Suprapubic skin (tissue), 4 donors: ENCODE data around the gene PRADC1. TPM values are rescaled to one million over a fixed set of nuclear protein-coding genes. Genes with fewer than 3 reads are reported as not detected.
"Not testable (repeated sequence)": the region's sequence is repeated elsewhere in the genome, so short reads cannot be mapped to it uniquely, and the experiment has no call there.

Experiments used
- DNase-seq, 2 donors: peaks; one replicate each; pipeline ENCODE4 v3.0.0-alpha.2; 2019; ENCODE audit warnings: low spot score in 2 of 2
- H3K27ac ChIP-seq: fragments of 200-600 bp; sonication (generic); one replicate; pipeline ENCODE4 v1.5.1; 2019
- H3K27me3 ChIP-seq: fragments of 200-600 bp; sonication (generic); one replicate; pipeline ENCODE4 v1.5.1; 2019
- H3K36me3 ChIP-seq: fragments of 200-600 bp; sonication (generic); one replicate; pipeline ENCODE4 v1.5.1; 2019
- H3K4me1 ChIP-seq: fragments of 200-600 bp; sonication (generic); one replicate; pipeline ENCODE4 v1.5.1; 2019
- H3K4me3 ChIP-seq: fragments of 200-600 bp; sonication (generic); one replicate; pipeline ENCODE4 v1.5.1; 2019; ENCODE audit warnings: mild to moderate bottlenecking
- H3K9me3 ChIP-seq: fragments of 200-600 bp; sonication (generic); one replicate; pipeline ENCODE4 v1.5.1; 2019
- EP300 ChIP-seq: sonication (generic); formaldehyde crosslinking; IDR thresholded peaks from one replicate; pipeline ENCODE4 v1.6.1; 2017; ENCODE audit warnings: antibody characterized with exemption
- POLR2A ChIP-seq, 2 donors: fragments of 450-650 bp; IDR thresholded peaks; one replicate each; pipeline ENCODE4 v1.6.1; 2017; ENCODE audit warnings: antibody characterized with exemption in 2 of 2, mild to moderate bottlenecking in 2 of 2, moderate library complexity in 2 of 2
- POLR2AphosphoS5 ChIP-seq, 3 donors: sonication (generic); formaldehyde crosslinking; IDR thresholded peaks; one replicate each; pipeline ENCODE4 v1.6.1; 2017; ENCODE audit warnings: antibody characterized with exemption in 3 of 3
- WGBS: methylation state at CpG from one replicate; pipeline ENCODE4 v1.1.5; 2018; 5-methylcytosine and 5-hydroxymethylcytosine counted together
- total RNA-seq, 4 donors: library from RNA; depleted of rRNA; stranded (reverse); fragments of >200 nt; gene quantifications; one replicate each; pipeline ENCODE4 v1.1.0, GENCODE V29; 2016
- TF ChIP-seq, protein P1 (sequence below), 2 donors: fragments of 200-600 bp in 1 of 2; fragments of 450-650 bp in 1 of 2; sonication (generic) in 1 of 2; IDR thresholded peaks; one replicate each; pipeline ENCODE4 v1.5.1; 2016 to 2019; ENCODE audit warnings: antibody characterized with exemption in 2 of 2, mild to moderate bottlenecking in 1 of 2, moderate library complexity in 1 of 2

The PRADC1 gene
- total RNA-seq, 4 donors from 2014 or later: 7.4 to 34.8 (median 25.3) TPM

DNA sequence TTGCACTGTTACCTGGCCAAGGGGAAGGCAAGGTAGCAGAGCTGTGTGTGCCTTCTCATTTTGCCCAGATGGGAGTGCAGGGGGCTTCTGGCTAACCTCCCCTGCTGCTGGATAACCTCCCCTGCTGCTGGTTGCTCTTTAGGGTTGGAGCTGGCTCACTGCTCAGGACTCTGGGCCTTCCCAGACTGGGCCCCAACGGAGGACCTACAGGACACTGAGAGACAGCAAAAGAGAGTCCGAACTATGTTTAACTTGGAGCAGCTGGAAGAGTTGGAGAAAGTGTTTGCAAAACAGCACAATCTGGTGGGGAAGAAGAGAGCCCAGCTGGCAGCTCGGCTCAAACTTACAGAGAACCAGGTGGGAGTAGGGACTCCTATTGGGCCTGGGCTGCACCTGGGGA lies 24.8 kb downstream of the PRADC1 start:
- DNase-seq: no peak
- H3K4me3 ChIP-seq: no peak overlapping the region
- H3K36me3 ChIP-seq: no peaks in the 10 kb centered on the region
- 91% methylated on average over 3 of the region's 3 CpGs for WGBS
- no peaks in the 10 kb centered on the region for H3K9me3 ChIP-seq
- no peak for TF ChIP-seq POLR2A (IDR thresholded peaks at IDR 0.05)
- no peak for TF ChIP-seq POLR2AphosphoS5 (IDR thresholded peaks at IDR 0.05)
- TF ChIP-seq, protein P1, sequence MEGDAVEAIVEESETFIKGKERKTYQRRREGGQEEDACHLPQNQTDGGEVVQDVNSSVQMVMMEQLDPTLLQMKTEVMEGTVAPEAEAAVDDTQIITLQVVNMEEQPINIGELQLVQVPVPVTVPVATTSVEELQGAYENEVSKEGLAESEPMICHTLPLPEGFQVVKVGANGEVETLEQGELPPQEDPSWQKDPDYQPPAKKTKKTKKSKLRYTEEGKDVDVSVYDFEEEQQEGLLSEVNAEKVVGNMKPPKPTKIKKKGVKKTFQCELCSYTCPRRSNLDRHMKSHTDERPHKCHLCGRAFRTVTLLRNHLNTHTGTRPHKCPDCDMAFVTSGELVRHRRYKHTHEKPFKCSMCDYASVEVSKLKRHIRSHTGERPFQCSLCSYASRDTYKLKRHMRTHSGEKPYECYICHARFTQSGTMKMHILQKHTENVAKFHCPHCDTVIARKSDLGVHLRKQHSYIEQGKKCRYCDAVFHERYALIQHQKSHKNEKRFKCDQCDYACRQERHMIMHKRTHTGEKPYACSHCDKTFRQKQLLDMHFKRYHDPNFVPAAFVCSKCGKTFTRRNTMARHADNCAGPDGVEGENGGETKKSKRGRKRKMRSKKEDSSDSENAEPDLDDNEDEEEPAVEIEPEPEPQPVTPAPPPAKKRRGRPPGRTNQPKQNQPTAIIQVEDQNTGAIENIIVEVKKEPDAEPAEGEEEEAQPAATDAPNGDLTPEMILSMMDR (IDR thresholded peaks at IDR 0.05): no peak
- TF ChIP-seq EP300: no peak
- H3K27me3 ChIP-seq: peaks cover 32% of the 10 kb centered on the region
- peaks cover 8% of the 10 kb centered on the region for H3K4me1 ChIP-seq
- no peak overlapping the region for H3K27ac ChIP-seq

DNA sequence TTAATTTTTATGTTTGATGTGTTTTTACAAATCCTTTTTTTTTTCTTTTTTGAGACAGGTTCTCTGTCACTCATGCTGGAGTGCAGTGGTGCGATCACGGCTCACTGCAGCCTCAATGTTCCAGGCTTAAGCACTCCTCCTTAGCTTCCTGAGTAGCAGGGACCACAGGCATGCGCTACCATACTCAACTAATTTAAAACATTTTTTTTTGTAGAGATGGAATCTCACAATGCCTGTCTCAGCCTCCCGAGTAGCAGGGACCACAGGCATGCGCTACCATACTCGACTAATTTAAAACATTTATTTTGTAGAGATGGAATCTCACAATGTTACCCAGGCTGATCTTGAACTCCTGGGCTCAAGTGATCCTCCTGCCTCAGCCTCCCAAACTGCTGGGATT lies 27.4 kb downstream of the PRADC1 start:
- H3K36me3 ChIP-seq: no peaks in the 10 kb centered on the region
- TF ChIP-seq, protein P1 (IDR thresholded peaks at IDR 0.05): no peak
- no peak for TF ChIP-seq POLR2AphosphoS5 (IDR thresholded peaks at IDR 0.05)
- TF ChIP-seq POLR2A (IDR thresholded peaks at IDR 0.05): no peak
- TF ChIP-seq EP300: no peak
- H3K27ac ChIP-seq: no peak overlapping the region
- WGBS: 58% methylated on average over 6 of the region's 6 CpGs
- DNase-seq: no peak
- peaks cover 57% of the 10 kb centered on the region for H3K27me3 ChIP-seq
- no peaks in the 10 kb centered on the region for H3K9me3 ChIP-seq
- H3K4me3 ChIP-seq: no peak overlapping the region
- H3K4me1 ChIP-seq: peaks cover 18% of the 10 kb centered on the region

DNA sequence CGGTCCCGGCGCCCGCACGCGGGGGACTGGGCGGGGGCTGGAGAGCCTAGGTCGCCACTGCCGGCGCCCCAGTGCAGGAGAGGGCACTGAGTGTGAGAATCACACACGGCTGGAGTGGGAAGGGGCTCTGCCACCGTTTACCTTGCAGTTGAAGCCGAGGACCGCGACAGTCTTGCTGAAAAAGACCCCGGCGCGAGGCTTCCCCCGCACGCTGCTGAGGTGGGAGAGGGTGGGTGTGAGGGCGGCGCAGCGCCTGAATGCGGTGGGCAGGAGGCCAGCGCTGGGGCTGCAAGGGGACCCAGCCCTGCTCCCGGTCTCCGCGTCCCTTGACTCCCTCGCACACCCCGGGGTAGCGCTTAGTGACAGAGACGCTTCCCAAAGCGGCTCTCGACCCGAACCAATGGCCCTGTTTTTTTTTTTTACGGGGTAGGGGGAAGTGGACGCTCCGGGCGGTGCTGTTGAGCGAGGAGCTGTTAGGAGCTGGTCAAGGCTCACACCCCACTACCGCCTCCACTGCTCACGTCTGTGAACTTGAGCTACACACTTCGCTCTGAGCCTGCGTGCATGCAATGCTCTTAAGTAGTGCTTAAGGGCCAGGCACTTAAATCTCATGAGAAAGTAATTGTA lies 29.9 kb downstream of the PRADC1 start:
- TF ChIP-seq, protein P1 (IDR thresholded peaks at IDR 0.05): no peak
- TF ChIP-seq POLR2AphosphoS5 (IDR thresholded peaks at IDR 0.05) (no peak), EP300 (no peak), POLR2A (IDR thresholded peaks at IDR 0.05) (no peak)
- Histone ChIP-seq H3K9me3 (no peaks in the 10 kb centered on the region), H3K27ac (no peak overlapping the region), H3K4me1 (peaks cover 18% of the 10 kb centered on the region), H3K36me3 (no peaks in the 10 kb centered on the region), H3K4me3 (peak overlapping the region; percentile 44), H3K27me3 (peaks cover 75% of the 10 kb centered on the region)
- DNase-seq: no peak
- WGBS: 2% methylated on average over 35 of the region's 44 CpGs

DNA sequence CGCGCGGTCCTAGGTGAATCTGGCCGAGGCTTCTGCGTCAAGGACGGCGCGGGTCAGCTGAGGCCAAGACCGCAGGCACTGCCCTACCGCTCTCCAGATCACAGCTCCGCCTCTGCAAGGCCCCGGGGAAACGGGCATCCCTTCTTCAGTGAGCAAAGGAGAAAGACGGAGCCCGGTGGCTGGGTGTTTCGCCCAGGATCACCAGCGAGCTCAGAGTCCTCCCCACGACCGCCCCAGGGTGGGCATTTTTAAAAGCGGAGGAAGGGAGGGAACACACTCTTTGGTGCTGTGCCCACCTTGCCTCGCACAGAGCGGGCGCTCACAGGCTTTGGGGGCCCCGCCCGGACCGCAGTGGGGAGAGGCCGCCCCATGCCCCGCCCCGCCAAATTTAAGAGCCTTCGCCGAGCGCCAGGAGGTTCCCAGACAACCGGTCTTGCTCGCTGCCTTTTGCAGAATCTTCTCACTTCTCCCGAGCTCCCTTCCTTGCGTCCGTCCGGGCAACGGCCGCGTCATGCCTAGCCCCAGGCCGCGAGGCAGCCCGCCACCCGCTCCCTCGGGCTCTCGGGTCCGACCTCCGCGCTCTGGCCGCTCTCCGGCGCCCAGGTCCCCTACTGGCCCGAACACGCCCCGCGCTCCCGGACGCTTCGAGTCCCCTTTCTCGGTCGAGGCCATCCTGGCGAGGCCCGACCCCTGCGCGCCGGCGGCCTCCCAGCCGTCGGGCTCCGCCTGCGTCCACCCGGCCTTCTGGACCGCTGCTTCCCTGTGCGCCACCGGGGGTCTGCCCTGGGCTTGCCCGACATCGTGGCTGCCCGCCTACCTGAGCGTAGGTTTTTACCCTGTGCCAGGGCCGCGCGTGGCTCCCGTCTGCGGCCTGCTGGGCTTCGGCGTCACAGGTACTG lies 30.6 kb downstream of the PRADC1 start, which contains the start of gene NOTO:
Gene NOTO, plus strand, starts transcription at position 419 of the 899 bp plus-strand sequence. Its CDS starts 93 bp downstream, at position 512.
- H3K36me3 ChIP-seq: no peaks in the 10 kb centered on the region
- peaks cover 18% of the 10 kb centered on the region for H3K4me1 ChIP-seq
- peak within 1 kb of the TSS; percentile 44 for H3K4me3 ChIP-seq
- H3K27ac ChIP-seq: no peak within 1 kb of the TSS
- WGBS: 3% methylated on average over 57 of the region's 87 CpGs
- H3K27me3 ChIP-seq: peaks cover 80% of the 10 kb centered on the region
- no peak for DNase-seq
- no peak for TF ChIP-seq EP300
- no peaks in the 10 kb centered on the region for H3K9me3 ChIP-seq

DNA sequence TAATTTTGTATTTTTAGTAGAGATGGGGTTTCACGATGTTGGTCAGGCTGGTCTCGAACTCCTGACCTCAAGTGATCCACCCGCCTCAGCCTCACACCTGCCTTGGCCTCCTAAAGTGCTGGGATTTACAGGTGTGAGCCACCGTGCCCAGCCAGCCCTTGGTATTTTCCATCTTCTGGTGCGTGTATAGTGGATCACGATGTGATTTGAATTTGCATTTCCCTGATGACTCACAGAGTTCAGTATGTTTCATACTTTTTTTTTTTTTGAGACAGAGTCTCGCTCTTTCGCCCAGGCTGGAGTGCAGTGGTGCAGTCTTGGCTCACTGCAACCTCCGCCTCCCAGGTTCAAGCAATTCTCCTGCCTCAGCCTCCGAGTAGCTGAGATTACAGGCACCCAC lies 32.8 kb downstream of the PRADC1 start:
- 79% methylated on average over 10 of the region's 10 CpGs for WGBS
- peaks cover 74% of the 10 kb centered on the region for H3K27me3 ChIP-seq
- DNase-seq, H3K9me3 ChIP-seq, H3K27ac ChIP-seq, H3K36me3 ChIP-seq, H3K4me3 ChIP-seq: not testable (repeated sequence)
- H3K4me1 ChIP-seq: peaks cover 18% of the 10 kb centered on the region

DNA sequence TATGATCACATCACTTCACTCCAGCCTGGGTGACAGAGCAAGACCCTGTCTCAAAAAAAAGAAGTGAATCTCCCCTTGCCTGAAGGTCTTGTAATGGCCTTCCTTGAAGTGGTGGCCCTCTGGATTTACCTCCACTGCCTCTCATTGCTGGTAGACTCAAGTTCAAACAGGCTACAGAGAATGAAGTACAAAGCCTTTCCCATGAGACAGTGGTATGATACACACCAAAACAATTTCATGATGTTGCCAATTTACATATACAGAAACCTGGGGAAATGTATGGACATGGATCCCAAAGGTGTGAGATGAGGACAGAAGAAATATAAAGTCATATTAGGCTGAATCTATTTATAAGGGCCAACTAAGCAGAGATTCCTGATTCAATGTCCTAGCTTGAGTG lies 35.5 kb downstream of the PRADC1 start:
- no peaks in the 10 kb centered on the region for H3K36me3 ChIP-seq
- H3K4me1 ChIP-seq: peaks cover 8% of the 10 kb centered on the region
- no peaks in the 10 kb centered on the region for H3K9me3 ChIP-seq
- no peak overlapping the region for H3K27ac ChIP-seq
- no peak overlapping the region for H3K4me3 ChIP-seq
- no peak for TF ChIP-seq EP300
- TF ChIP-seq, protein P1 (IDR thresholded peaks at IDR 0.05): no peak
- no peak for TF ChIP-seq POLR2AphosphoS5 (IDR thresholded peaks at IDR 0.05)
- TF ChIP-seq POLR2A (IDR thresholded peaks at IDR 0.05): no peak
- no peak for DNase-seq
- H3K27me3 ChIP-seq: peaks cover 50% of the 10 kb centered on the region
